RKO (cell line): Measurements from ENCODE around the gene RXRA.

Source experiments
- DNase-seq: peaks from one replicate; pipeline ENCODE4 v3.0.0-alpha.2; 2016; ENCODE audit warnings: low spot score

Gene RXRA

DNA sequence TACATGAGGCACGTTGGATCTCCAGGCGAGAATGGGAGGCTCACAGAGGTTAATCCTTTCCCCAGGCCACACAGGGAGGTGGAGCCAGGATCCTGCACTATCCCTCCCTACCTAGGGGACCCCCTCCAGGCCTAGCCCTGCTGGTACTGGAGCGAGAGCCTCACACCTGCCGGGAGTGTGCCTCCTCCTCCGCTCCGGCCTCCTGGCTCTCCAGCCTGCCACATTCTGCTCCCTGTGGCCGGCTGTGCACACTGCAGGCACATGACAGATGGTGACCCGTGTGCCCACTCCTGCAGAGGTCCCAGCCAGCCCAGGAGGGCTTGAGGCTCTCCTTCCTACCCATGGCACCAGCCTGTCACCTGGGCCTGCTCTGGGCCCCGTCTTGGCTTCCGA is 93.4 kb downstream of the RXRA start:
- DNase-seq, result peak; percentile 26

DNA sequence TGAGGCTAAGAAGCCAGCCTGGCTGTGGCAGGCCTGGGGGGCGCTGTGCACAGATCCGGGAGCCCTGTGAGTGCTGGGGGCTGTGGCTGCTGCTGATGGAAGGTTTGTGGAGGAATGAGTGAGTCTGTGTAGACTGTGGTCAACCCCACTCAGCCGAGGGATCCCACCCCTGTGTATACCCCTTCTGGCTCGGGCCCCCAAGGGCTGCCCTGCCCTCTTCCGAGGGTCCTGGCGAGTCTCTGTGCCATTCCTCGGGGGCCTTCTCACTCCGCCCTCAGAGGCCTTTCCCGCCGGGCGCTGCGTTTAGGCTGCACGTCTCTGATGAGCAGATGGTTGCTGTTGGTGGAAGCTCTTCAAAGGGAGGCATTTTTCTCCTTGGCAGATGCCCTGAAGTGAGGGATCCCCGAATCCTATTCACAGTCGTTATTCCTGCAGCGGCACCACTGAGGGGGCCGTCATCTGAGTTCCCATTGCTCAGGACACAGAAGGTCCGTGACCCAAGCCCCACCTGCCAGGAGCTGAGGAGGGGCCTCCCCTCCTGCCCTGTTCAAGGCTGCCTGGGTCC is 94.1 kb downstream of the RXRA start:
- no peak for DNase-seq

DNA sequence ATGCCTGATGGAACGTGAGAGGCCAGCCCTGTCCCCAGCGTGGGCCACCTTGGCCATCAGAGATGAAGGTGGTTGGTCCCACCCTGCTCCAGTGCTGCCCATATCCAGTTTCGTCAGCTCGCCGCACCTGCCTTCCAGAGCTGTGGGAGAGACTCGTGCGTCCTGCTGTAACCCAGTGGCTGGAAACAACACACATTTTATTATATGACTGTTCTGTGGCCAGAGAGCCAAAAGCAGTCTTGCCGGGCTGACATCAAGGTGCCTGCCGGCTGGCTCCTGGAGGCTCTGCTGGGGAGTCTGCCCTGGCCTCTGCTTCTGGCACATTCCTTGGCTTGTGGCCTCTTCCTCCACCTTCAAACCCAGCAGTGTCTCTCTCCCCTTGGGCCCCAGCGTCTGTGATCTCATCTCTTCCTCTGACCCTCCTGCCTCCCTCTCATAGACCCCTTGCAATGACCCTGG is 94.7 kb downstream of the RXRA start:
- DNase-seq, result no peak

- no peak for DNase-seq
Observed at GRCh38 chr9:134421888-134422287, 95.6 kb downstream of the RXRA start.

GRCh38 chr9:134422301-134423090 is 96.2 kb downstream of the RXRA start:
- no peak for DNase-seq

GRCh38 chr9:134423166-134423565 is 96.9 kb downstream of the RXRA start:
- no peak for DNase-seq

- DNase-seq, result no peak
Observed at GRCh38 chr9:134423749-134424148, 97.5 kb downstream of the RXRA start.

DNA sequence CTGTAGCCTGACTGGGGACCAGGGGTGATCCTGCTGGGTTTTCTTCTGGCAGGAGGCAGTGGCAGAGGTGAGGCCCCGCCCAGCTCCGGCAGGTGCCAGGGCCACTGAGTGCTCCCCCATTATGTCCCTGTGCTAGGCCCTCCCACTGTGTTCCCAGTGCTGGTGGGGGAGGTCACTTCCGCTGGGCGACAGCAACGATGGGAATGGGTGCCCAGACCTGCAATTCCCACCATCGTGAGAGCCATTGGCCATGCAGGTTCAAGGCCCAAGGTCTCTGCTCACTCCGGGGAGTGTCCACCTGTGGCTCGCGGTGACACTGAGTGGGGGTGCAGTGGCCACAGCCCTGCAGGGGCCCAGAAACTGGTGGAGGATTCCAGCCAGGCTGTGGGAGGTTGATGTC is 98.6 kb downstream of the RXRA start:
- DNase-seq, result no peak

DNA sequence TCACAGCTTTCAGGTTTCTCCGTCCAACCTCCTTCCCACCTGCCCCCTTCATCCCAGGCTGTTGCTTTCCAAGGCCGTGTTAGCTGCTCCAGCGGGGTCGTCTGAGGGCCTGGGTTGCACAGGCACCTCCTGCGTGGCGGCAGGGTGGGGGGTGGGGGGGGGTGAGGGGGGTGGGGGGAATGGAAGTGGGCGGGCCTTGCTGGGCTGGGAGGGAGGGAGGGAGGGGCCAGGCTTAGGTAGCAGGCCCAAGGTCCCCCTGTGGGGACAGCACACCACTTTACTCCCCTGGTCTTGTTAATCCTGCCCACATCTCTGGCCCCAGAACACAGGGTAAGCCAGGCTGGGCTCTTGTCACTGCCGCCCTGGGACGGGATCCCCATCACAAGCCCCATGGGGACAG is 99.1 kb downstream of the RXRA start:
- no peak for DNase-seq

DNA sequence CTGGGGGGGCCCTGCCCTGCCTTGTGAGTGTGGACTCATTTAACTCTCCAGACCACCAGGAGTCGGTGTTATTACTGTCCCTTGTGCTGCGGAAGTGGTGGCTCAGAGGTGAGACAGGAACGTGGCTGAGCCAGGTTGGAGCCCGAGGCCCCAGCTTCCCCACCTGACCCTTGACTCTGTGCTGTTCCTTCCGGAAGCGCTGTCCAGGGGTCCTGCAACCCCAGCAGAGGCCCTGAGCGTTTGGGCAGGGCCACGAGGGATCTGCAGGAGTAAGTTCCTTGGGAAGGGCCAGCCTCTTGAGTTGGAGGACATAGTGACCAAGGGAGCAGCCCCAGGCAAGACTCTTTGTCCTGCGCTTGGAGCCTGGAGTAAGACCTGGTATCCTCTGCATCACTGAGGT is 99.6 kb downstream of the RXRA start:
- DNase-seq, result no peak

DNA sequence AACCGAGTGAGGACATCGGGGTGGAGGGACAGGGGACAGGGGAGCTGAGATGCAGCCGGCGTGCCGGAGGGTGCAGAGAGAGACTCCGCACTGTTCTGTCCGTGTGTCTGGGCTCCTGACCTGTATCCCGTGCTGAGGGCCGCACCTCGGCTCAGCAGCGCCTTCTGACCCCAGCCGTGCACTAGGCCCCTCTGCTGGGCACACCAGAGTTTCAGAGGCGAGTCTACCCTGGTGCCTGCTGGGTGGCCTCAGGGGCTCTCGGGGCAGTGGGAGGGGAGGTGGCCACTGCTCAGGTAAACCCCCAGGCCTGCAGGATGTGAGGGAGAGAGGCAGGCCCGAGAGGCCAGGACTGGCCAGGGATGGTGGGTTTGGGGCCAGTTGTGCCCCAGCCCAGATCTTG is 100.2 kb downstream of the RXRA start:
- DNase-seq, result no peak

DNA sequence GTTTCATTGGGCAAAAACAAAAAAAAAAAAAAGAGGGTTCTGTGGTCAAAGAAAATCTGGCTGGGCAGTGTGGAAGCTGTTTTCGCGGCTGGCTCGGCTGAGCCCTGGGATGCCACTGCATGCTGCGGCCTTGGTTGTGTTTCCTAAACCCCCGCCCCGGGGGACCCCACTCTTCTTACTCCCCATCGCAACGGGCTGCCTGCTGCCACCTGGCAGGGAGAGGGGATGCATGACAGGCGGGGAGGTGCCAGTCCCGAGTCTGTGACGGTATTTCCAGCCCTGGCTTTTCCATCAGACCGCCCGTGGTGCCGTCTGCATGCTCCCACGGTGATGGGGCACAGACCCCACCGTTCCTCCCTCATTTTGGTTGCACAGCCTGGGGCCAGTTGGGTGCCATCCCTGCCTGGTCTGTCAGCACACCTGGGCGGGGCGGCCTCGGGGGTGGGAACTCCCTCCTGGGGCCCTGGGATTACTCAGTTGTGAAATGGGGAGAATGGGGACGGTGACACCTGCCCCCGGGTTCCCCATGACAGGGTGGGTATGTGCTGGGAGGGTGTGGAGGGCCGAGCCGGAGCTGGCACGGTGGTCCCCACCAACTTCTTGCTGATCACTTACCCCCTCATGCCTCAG is 101.0 kb downstream of the RXRA start:
- no peak for DNase-seq

DNA sequence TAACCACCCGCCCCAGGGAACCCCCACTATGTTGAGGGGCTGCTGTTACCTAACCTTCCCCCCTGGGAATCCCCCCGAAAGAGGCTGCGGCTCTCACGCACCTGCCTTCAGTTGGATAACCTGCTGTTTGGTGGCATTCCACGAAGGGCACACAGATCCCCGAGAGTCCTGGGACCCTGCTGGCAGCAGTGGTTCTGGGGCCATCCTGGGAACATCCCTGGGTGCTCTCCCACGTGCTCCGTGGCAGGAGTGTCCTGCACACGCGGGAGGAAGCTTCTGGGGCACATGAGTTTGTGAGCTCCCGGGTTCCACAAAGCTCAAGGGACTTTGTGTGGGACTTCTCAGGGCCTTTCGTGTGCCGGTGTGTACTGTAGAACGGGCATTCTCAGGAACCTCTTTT is 102.3 kb downstream of the RXRA start:
- DNase-seq, result no peak

GRCh38 chr9:134429007-134429406 is 102.8 kb downstream of the RXRA start:
- no peak for DNase-seq

DNA sequence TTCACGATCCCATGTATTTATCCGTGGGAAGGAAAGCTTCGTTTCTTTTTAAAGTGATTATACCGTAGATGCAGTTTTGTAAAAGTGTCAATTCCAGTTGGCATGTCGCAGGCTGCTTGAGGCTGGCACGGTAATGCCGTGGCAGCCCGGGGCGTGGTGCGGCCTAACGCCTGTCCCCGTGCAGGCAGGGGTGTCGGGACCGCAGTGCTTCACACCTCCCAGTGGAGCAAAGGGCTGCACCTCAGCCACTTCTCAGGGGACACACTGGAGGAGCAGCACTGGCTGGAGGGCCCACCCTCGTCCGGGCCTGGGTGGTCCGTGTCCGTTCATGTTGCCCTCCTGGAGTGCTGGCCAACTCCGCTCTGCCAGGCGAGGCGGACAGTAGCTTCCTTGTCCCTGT is 103.2 kb downstream of the RXRA start:
- no peak for DNase-seq

GRCh38 chr9:134431095-134431494 is 104.8 kb downstream of the RXRA start:
- no peak for DNase-seq

GRCh38 chr9:134431626-134432025 is 105.4 kb downstream of the RXRA start:
- DNase-seq, result no peak

DNA sequence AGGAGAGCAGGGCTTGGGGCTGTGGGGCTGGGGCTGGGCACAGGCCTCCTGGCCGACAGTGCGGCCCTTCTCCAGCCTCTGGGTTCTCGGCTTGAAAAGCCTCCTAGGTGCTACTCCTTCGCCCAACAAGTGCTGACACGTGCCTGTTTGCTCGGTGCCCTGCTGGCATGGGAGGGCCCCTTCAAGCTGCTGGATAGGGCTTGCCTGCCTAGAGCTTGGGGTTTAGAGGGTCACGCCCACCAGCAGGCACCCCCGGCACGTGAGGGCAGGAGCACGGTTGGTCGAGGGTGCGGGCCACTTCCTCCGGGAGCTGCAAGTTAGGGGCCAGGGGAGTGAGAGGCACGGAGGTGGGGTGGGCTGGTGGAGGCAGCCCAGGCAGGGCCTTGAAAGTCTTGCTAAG is 106.2 kb downstream of the RXRA start:
- no peak for DNase-seq

DNA sequence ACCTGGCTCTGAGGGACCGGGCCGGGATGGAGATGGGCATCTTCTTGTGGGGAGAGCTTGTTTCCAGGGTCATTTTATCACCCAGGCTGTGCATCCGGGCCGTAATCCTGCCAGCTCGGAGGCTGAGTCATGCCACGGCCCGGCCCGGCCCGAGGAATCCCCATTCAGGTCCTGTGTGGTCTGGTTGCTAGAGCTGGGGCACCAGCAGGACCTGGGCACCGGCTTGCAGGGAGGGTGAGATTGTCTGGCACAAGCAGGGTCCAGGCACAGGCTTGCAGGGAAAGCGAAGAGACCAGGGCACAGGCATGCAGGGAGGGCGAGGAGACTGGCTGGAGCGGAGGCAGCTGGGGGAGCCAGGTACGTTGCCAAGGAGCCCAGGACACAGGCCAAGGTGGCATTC is 106.8 kb downstream of the RXRA start:
- DNase-seq, result no peak

DNA sequence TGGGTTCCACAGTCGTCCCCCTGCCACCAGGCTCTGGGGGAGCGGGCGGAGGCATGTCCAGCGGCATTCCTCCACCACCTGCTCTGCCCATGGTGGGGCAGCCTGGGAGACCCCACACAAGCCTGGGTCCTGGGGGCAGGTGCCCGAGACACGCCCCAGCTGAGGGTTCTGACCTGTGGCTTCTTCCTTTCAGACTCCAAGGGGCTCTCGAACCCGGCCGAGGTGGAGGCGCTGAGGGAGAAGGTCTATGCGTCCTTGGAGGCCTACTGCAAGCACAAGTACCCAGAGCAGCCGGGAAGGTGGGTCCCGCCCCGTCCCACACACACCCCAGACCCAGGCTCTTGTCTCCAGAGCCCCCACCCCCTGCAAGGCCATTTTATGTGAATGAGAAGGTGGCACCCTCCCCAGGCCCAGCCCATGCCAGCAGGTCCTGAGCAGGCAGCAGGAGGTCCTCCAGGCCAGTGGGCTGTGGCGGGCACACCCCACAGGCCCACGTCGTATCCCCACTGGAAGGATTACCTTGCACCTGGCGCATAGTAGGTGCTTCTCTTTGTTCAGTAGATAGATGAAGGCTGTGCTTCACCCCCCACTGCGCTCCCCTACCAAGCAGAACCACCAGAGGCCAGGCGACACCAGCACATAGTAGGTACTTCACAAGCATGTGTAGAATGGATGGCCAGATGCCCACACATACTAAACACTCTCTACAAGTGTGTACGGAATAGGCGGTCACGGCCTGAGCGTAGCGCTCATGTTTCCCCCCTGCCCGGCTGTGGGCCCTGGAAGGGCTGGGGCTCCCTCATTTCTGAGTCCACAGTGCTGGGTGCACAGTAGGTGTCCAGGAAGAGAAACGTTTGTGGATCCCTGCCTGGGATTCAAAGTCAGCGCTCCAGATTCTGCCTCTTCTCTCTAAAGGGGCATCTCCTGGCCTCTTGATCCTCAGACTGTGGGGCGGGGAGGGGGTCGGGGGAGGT is 107.9 kb downstream of the RXRA start:
- no peak for DNase-seq

- DNase-seq, result peak; percentile 48
Observed at GRCh38 chr9:134434894-134435506, 108.7 kb downstream of the RXRA start.
